HG03558 (cell line): ENCODE results near the gene PROCA1.
A peak's percentile ranks its signal among the peaks of the same experiment; 100 is the strongest.

Experiments used
- ATAC-seq: cut with Tn5 transposase; IDR thresholded peaks from one replicate; pipeline ENCODE4 v1.9.1; 2021; ENCODE audit warnings: moderate number of reproducible peaks; ENCODE audit not compliant: unreplicated experiment; ENCODE audit errors: extremely low read depth

Gene PROCA1

GRCh38 chr17:28712705-28713415 is 1.2 kb upstream of the PROCA1 start:
- ATAC-seq, result no peak

DNA sequence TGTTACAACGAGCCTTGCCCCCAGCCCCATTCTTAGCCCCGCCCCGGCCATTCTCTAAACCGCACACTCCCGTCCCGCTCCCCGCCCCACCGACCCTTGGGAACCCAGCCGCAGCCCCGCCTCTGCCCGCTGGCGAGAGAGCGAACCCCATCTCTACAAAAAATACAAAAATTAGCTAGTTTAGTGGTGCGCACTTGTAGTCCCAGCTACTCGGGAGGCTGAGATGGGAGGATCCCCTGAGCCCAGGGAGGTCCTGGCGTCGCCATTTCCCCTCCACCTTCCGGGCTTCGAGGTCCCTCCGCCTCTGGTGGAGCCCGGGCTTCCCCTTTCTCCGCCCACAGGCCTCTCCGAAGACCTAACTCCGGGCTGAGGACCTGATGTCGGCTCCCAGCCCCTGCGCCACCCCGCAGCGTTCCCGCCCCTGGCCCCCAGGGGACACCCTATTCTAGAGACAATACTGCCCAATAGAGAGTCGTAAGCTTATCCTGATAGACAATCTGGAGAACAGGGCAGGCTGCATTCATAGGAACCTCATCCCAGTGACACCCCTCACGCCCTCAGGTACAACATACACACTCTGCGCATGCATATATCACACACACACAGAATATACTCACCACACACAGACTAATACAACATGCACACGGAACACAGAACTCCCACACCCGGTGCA is 480 bp upstream of the PROCA1 start:
- no peak for ATAC-seq

DNA sequence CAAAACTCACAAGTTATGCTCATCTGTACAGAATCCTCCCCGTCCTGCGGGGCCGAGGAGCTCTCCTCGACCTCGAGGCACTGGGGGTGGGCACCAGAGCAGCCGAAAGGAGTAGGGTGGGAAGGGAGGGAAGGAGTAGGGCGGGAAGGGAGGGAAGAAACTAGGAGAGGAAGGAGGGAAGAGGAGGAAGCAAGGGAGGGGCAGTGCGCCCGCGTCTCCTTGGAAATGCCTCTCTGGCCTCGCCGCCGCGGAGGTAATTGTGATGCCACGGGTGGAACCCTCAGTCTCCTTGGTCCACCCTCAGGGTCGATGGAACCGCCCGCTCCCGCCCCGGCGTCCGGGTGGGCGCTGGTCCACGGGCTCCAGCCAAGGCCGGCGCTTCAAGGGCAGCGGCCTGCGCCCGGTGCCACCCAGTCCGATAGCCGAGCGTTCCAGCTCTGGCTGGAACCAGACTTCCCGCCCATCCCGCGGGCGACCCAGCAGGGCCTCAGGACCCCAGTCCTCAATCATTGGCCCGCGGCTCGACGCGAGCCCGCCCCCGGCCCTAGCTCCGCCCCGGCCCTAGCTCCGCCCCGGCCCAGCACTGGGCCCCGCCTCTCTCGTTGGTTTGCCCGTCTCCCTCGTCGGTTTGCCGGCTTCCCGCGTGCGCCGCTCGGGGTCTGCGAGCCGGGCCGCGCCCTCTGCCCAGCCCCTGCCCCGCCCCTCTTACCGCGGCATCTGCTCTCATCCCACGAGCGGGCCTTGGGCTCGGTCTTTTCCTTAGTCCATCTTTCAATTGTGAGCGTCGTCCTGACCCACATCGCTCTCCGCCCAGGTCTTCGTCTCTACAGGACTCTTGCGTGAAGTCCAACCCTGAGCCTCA is 596 bp downstream of the PROCA1 start:
- ATAC-seq, result peak; percentile 41

- no peak for ATAC-seq
Observed at GRCh38 chr17:28707339-28707720, 4.4 kb downstream of the PROCA1 start.

DNA sequence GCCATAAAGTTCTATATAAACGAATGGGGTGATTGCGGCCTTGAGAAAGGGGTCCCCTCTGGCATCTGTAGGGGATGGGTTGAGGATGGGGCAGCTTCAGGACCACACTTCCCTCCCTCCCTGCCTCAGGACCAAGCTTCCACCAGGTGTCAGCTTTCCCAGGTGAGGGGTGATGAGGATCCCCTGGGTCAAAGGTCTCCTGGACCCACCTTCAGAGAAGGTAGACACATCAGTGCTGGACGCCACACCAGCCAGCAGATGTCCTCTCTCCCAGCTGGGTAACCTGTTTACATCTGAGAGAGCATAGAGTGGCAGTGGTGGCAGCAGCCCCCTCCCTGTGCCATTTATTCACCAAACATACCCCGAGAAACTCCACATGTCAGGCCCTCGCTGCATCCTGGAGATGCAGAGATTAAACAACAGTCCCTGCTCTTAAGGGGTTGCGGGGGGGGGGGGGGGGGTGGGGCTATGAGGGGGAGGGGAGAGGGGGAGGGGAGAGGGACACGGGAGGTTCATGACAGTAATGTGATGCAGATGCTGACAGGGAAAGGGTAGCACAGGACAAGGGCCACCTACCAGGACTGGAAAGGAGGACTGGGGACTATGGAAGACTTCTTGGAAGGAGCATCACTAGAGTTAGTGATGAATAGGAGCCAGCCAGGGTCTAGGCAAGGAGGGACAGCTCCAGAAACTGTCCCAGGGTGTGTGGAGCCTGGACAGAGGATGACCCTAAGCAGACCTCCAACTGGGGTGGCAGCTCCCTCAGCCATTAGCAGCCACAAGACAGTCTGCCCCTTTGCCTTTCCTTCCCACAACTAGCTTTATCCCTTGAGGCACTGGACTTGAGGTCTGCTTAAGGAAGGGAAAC is 5.0 kb downstream of the PROCA1 start:
- no peak for ATAC-seq

DNA sequence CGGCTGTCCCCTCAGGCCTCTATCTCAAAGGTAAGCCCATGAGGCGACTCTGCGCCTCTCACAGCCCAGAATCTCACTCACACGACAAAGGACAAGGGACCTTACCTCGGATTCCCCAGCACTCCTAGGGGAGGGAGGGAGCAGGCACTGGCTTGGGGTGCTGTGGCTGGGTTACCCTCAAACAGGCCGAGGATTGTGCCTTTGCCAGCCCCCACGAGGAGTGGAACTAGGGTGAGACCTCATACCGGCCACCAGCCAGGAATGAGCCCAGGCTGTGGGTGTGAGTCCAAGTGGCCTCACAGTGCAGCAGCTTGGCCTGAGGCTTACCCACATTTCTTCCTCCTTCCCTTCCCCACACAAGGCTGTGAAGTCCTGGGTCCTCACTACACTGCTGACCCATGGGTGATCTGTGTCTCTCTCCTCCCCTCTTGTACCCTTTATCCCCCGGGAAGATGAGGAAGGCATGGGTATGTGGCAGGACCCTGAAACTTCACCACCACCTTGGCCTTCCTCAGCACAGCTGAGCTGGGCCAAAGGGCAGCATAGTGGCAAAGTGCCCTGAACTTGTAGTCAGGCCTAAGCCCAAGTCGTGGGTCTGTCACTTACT is 5.9 kb downstream of the PROCA1 start:
- no peak for ATAC-seq

GRCh38 chr17:28705074-28705659 is 6.5 kb downstream of the PROCA1 start:
- ATAC-seq, result no peak

- ATAC-seq, result no peak
Observed at GRCh38 chr17:28704219-28704858, 7.3 kb downstream of the PROCA1 start.

GRCh38 chr17:28703552-28704218 is 8.0 kb downstream of the PROCA1 start:
- ATAC-seq, result no peak

DNA sequence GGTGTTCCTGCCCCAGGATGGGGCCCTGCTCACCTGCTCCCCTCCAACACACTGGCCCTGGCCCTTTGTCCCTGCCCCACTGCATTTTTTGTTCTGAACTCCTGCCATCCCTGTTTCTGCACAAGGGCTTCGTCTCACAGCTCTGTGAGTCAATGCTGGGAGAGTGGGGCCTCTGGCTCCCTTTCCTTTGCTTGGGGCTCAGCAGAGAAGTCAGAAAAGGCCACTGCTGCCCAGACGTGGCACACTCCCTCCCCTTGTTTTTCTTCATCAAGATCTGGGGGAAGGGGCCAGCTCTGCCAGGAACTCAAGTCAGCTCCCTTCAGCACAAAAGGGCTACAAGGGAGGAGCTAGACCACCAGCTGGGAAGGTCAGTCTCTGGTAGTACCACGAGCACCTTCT is 8.9 kb downstream of the PROCA1 start:
- no peak for ATAC-seq

DNA sequence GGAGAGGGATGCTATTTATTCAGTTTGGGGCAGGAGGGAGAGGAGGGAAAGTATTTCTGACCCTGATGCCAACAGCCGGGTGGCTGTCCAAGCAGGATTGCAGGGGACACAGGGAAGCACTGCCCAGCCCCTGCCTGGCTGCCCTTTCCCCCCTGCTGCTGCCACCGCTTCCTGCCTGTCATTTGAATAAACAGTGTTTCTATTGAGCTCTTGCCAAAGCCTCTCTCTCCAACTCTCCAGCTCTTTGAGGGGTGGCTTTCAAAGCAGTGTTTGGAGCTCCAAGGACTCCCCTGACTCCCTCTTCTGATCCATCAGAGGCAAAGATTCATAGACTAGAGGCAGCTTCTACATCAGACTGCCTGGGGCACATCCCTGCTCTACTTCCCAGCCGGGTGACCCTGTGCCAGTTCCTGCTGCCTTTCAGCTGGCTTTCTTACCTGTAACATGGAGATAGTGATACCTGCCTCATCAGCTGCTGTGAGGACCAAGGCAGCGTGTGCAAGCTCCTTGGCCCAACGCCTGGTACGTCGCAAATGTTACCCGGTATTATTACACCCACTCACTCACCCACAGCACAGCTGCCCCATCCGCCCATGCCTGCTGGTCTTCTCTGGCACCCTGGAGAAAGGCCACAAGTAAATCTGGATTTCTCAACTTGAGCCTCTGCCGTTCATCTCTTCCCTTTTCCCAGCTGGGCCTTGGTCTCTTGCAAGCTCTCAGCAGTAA is 9.5 kb downstream of the PROCA1 start:
- ATAC-seq, result no peak

GRCh38 chr17:28700830-28701492 is 10.7 kb downstream of the PROCA1 start:
- ATAC-seq, result no peak

- no peak for ATAC-seq
Observed at GRCh38 chr17:28700278-28700677, 11.4 kb downstream of the PROCA1 start.

GRCh38 chr17:28698253-28698941 is 13.3 kb downstream of the PROCA1 start:
- ATAC-seq, result no peak

DNA sequence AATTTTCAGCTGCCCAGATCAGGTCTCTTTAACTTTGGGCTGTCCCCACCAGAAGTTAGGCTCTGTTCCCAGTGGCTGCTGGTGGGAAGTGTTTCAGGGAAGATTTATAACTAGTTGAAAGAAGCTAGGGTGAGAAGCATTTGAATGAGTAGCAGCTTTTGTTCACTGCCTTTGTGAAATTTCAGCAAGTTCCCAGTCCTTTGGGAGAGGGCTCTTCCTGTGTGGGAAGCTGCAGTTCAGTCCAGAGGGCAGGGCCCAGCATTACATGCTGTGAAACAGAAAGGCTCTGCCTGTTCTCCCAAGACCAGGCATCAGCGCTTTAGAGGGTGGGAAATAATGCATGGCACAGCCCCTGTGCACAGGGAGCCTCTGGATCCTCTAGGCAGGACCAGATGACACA is 17.8 kb downstream of the PROCA1 start:
- no peak for ATAC-seq

- ATAC-seq, result no peak
Observed at GRCh38 chr17:28689011-28689410, 22.7 kb downstream of the PROCA1 start.

DNA sequence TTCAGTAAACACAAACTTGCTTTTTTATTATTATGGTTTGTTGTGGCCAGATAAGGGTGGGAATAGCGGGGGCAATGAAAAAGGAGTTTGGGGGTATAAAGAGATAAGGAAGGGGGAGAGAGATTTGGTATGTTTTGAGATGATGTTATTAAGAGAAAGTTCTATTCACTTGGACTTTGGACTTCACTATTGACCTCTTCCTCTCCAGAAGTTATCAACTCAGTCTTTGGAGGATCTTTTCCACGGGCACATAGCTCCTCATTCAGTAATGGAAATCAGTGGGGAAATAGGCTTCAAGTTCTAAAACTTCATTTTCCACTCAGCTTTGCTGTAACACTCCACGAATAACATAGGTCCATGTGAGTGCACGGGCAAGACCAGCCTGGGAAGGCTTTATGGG is 23.2 kb downstream of the PROCA1 start:
- ATAC-seq, result no peak
